ENCODE measurements around the gene CLMP. TPM values are rescaled to one million over a fixed set of nuclear protein-coding genes. Genes with fewer than 3 reads are reported as not detected.

CLMP gene
- total and polyA plus RNA-seq, 9 of the 15 experiments (the other 6 are each of a cell fraction or from before 2014, with no cell fraction given) = 0.02 to 0.15 (median 0.03) TPM; not detected in 6

GRCh38 chr11:123082977-123083376 is 112.1 kb downstream of the CLMP start (continued):
- TF ChIP-seq, protein P1, sequence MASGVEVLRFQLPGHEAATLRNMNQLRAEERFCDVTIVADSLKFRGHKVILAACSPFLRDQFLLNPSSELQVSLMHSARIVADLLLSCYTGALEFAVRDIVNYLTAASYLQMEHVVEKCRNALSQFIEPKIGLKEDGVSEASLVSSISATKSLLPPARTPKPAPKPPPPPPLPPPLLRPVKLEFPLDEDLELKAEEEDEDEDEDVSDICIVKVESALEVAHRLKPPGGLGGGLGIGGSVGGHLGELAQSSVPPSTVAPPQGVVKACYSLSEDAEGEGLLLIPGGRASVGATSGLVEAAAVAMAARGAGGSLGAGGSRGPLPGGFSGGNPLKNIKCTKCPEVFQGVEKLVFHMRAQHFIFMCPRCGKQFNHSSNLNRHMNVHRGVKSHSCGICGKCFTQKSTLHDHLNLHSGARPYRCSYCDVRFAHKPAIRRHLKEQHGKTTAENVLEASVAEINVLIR (CRISPR knock-in tag; IDR thresholded peaks at IDR 0.05) = no peak
- TF ChIP-seq SUPT5H (IDR thresholded peaks at IDR 0.05) (no peak), BRD9 (IDR thresholded peaks at IDR 0.05; ENCODE audit: low read depth, partially characterized antibody) (no peak), HMGN3 (IDR thresholded peaks at IDR 0.05; ENCODE audit: borderline replicate concordance, extremely low read depth, insufficient read length, low read depth, low read length) (no peak), HOMEZ (CRISPR knock-in tag; IDR thresholded peaks at IDR 0.05) (no peak)

DNA sequence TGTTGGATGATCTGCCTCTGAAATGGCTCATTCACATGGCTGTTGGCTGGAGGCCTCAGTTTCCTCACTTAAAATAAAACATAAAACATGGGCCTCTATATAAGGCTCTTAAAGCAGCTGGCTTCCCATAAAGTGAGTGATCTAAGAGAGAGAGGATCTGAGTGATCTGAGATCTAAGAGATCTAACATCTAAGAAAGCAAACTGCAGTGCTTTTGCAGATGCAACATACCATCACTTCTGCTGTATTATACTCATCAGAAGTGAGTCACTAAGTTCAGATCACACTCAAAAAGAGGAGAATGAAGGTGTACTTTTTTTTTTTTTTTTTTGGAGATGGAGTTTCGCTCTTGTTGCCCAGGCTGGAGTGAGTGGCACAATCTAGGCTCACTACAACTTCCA is 115.0 kb downstream of the CLMP start:
- Histone ChIP-seq H3K4me2 (ENCODE audit: insufficient read depth, low read length) (no peak overlapping the region), H3K27ac (ENCODE audit: extremely low read depth, low read depth, low read length) (no peak overlapping the region), H3K4me3 (no peak overlapping the region), H2AFZ (ENCODE audit: low read depth, low read length) (no peak overlapping the region), H3K27me3 (ENCODE audit: control insufficient read depth in 2 of 2, insufficient read depth in 2 of 2, low read length in 2 of 2) (no peaks in the 10 kb centered on the region), H3K79me2 (ENCODE audit: control insufficient read depth, insufficient read depth, low read length) (no peaks in the 10 kb centered on the region), H3K9ac (ENCODE audit: insufficient read depth in 1 of 2, low read depth in 2 of 2, low read length in 2 of 2) (no peak overlapping the region), H3K4me1 (replicated peaks in 1 of 2; ENCODE audit: control insufficient read depth in 2 of 2, insufficient read depth in 2 of 2, low read length in 2 of 2) (peaks cover 0 to 4% of the 10 kb centered on the region in 2 experiments; a peak in 3 of 5 replicates), H4K20me1 (replicated peaks; ENCODE audit: control insufficient read depth, insufficient read depth, low read length) (no peaks in the 10 kb centered on the region), H3K9me1 (ENCODE audit: control insufficient read depth, insufficient read depth, low read length) (no peaks in the 10 kb centered on the region), H3K9me3 (replicated peaks; ENCODE audit: control insufficient read depth, insufficient read depth, low read depth, low read length) (no peaks in the 10 kb centered on the region), H3K36me3 (ENCODE audit: control insufficient read depth, insufficient read depth, low read length) (no peaks in the 10 kb centered on the region)
- ChIA-PET POLR2A (interaction anchor here (1.0 kb wide), 1 partner anchor 24 kb away, joined by 3 read pairs; no protein-coding TSS in a partner anchor), CTCF (ENCODE audit: low intra/inter-chr PET ratio) (no interaction called here)
- intact Hi-C loops (cut with micrococcal nuclease) = no loop called here
- in situ Hi-C loops (cut with MboI) = no loop called here
- DNase-seq (ENCODE audit: extremely low read depth in 1 of 4, low spot score in 3 of 4) (no peak), ATAC-seq (no peak), FAIRE-seq (no peak)
- 43% methylated on average over 1 of the region's 1 CpG for WGBS (ENCODE audit: insufficient coverage, low coverage, missing lambda C conversion rate)
- BruUV-seq (replicated peaks) = no TSS peak
- TF ChIP-seq SMAD1 (IDR thresholded peaks at IDR 0.05; ENCODE audit: low read depth, low read length, partially characterized antibody) (no peak), GABPA (tag; conservative IDR thresholded peaks at IDR 0.05; ENCODE audit: low read depth) (no peak), PYGO2 (tag; IDR thresholded peaks at IDR 0.05) (no peak), CREB1 (IDR thresholded peaks at IDR 0.05) (no peak), CREB1 (CRISPR knock-in tag; IDR thresholded peaks at IDR 0.05) (no peak), CCAR2 (IDR thresholded peaks at IDR 0.05; ENCODE audit: low read depth, low read length) (no peak), TRIM28 (IDR thresholded peaks at IDR 0.05) (no peak), ZNF3 (CRISPR knock-in tag; IDR thresholded peaks at IDR 0.05) (no peak), JUND (IDR thresholded peaks at IDR 0.05; ENCODE audit: borderline replicate concordance, low read depth, low read length) (no peak), JUND (tag; IDR thresholded peaks at IDR 0.05; ENCODE audit: borderline replicate concordance, low read depth, low read length) (no peak), HMG20B (CRISPR knock-in tag; IDR thresholded peaks at IDR 0.05) (no peak), NBN (IDR thresholded peaks at IDR 0.05; ENCODE audit: low read depth) (no peak), ARID2 (IDR thresholded peaks at IDR 0.05) (no peak)
- TF ChIP-seq, protein P2, sequence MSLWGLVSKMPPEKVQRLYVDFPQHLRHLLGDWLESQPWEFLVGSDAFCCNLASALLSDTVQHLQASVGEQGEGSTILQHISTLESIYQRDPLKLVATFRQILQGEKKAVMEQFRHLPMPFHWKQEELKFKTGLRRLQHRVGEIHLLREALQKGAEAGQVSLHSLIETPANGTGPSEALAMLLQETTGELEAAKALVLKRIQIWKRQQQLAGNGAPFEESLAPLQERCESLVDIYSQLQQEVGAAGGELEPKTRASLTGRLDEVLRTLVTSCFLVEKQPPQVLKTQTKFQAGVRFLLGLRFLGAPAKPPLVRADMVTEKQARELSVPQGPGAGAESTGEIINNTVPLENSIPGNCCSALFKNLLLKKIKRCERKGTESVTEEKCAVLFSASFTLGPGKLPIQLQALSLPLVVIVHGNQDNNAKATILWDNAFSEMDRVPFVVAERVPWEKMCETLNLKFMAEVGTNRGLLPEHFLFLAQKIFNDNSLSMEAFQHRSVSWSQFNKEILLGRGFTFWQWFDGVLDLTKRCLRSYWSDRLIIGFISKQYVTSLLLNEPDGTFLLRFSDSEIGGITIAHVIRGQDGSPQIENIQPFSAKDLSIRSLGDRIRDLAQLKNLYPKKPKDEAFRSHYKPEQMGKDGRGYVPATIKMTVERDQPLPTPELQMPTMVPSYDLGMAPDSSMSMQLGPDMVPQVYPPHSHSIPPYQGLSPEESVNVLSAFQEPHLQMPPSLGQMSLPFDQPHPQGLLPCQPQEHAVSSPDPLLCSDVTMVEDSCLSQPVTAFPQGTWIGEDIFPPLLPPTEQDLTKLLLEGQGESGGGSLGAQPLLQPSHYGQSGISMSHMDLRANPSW (CRISPR knock-in tag; IDR thresholded peaks at IDR 0.05) = no peak

Data from K562 (cell line).